HG03342 (cell line): Measurements from ENCODE around the gene SPOUT1.
"Not testable (repeated sequence)": the region's sequence is repeated elsewhere in the genome, so short reads cannot be mapped to it uniquely, and the experiment has no call there.

Source experiments
- ATAC-seq: cut with Tn5 transposase; IDR thresholded peaks from one replicate; pipeline ENCODE4 v1.9.1; 2021; ENCODE audit warnings: mild to moderate bottlenecking, moderate library complexity; ENCODE audit not compliant: unreplicated experiment

Gene SPOUT1

DNA sequence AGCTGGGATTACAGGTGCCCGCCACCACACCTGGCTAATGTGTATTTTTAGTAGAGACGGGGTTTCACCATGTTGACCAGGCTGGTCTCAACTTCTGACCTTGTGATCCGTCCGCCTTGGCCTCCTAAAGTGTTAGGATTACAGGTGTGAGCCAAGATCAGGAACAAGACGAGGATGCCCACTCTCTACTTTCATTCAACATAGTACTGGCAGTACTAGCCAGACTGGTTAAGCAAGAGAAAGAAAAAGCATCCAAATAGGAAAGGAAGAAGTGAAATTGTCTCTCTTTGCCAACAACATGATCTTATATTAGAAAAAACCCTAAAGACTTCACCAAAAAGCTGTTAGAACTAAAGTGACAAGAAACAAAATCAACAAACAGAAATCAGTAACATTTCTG is 18.7 kb downstream of the SPOUT1 start:
- ATAC-seq = no peak

DNA sequence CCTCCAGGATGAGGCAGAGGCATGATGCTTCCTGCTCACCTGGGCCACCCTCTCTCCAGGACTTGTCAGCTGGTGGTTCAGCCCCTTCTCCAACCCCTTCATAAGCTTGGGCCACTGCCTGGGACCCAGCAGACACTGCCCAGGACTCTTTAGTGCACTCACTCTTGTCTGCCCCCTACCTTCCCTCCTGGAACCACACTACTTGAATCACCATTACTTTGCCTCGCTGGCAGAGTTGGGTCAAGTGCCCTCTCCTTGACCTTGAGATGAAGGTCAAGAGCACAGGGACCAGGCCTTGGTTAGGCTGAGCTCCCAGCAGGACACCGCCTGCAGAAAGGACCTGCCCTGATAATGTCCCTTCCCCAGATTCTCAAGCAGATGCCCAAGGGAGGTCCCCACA is 19.8 kb downstream of the SPOUT1 start:
- no peak for ATAC-seq

DNA sequence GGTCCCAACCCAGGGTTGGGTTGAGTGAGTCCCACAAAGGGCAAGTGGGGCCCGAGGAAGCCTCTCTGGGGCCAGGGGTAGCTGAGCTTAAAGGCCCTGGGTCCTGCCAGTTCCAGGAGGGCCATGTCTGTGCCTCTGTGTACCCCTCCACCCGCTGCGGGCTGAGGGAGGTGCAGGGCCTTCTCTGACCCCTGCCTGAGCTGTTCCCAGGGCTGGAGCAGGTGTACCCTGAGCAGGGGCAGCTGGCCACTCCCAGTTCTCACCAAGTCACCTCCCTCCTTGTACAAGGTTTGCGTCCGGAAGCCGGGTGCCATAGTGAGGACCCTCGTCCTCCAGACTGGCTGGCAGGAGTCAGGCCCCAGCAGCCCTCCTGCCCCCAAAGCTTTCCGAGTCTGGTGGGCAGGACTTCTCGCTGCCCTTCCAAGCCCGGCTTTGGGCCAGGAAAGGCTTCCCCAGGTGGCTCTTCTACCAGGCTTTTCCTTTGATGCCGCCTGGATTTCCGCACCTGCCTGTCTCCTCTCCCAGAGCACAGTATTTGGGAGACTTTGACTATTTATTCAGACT is 20.5 kb downstream of the SPOUT1 start:
- ATAC-seq = no peak

DNA sequence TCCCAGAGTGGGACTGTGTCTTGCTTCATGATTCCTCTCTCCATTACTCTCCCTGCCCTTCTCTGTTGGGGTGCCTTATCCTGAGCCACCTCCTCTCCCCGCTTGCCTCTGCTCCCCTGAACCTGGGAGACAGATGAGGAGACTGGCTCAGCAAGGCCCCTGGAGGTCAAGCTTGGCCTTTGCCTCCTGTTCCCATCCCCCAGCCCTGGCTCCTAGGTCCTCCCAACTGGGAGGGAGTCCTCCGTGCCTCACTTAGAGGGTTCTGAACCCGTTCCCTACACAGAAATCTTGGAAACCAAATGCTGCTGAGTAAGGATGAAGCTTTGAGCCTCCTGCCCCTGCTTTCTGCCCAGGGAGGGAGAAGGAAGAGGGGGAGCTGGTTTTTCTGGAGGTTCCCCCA is 21.1 kb downstream of the SPOUT1 start:
- no peak for ATAC-seq

GRCh38 chr9:128807827-128808226 is 21.8 kb downstream of the SPOUT1 start:
- ATAC-seq = no peak

- ATAC-seq = no peak
Observed at GRCh38 chr9:128805661-128806060, 23.9 kb downstream of the SPOUT1 start.

DNA sequence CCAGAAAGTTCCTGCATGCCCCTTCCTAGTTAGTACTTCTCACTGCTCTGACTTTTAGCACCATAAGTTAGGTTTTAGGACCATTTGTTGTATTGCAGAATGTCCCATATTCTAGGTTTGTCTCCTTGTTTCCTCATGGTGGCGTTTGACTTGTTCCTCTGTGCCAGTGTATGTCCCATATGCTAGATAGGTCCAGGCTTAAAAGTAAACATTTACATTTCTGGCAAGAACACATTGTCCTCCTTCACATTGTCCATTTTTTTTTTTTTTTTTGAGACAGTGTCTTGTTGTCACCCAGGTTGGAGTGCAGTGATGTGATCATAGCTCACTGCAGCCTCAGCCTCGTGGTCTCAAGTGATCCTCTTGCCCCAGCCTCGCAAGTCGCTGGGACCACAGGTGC is 27.1 kb downstream of the SPOUT1 start:
- ATAC-seq = no peak

DNA sequence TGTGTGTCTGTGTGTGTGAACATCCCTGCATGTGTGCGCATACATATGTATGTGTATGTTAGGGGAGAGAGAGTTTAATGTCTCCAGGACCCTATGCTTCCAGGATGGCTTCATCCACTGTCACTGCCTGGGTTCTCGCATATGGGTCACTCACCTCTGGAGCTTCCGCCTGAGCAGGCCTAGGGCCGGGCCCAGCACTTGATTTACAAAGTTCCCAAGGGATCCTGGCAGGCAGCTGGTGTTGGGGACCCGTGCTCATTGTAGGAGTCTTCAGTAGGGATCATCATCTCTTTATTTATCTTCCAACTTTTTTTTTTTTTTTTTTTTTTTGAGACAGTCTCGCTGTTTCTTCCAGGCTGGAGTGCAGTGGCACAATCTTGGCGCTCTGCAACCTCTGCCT is 29.5 kb downstream of the SPOUT1 start:
- no peak for ATAC-seq

DNA sequence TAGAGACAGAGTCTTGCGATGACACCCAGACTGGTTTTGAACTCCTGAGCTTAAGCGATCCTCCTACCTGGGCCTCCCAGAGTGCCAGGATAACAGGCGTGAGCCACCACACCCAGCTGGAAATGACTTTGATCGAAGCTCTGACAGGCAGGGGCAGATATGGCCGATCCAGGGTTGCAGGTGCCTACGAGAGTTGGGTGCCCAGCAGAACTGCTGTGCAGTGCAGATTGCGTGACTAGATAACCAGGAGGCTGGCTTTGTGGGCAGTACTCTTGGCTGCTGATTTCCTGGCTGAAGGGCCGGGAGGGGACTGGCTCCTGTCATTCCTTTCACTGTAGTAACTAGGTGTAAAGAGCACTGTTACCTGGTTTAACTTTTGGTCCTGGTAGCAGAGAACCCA is 30.7 kb downstream of the SPOUT1 start:
- ATAC-seq = no peak

- ATAC-seq = not testable (repeated sequence)
Observed at GRCh38 chr9:128794961-128795360, 34.6 kb downstream of the SPOUT1 start.

DNA sequence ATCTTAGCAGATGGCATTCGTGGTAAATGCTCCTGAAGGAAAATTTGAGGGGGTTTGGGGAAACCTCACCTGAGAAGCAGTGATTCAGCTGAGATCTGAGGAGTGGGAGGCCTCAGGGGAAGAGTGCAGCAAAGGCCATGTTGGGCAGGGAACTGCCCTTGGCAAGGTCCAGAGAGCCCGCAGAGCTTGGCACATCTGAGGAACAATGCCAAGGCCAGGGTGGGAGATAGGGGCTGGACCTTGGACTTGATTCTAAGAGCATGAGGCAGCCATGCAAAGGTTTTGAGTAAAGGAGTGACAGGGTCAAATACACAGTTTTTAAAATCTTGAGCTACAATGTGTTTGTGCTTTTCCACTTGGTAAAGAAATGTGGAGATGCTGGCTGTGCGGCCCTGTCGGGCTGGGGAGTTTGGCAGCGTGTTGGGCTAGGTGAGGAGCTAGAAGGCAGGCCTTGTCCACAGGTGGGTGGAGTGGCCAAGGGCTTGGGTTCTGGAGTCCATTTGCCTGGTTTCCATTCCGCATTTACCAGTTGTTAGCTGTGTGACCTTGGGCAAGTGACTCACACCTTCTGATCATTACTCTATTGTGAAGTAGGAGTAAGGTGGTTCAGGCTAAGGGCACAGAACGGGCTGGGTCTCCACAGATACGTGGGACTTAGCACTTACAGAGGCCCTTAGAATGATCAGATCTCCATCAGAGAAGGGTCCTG is 36.5 kb downstream of the SPOUT1 start:
- no peak for ATAC-seq

DNA sequence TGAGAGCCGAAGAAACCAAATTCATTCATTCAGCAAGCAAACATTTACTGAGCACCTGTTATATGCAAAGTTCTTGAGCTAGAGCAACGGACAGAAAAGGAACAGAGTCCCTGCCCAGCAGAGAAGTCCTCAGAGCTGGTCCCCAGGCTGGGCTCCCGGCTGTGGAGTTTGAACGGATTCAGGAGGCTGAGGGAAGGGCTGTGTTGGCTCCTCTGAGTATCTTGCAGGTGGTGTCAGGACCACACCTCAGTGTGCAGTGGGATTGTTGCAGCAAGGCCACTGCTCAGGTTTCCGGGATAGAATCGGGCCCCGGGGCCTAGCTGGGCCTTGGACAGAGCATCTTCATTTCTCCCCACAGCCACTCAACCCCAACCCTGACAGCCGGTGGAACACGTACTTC is 37.5 kb downstream of the SPOUT1 start:
- no peak for ATAC-seq

DNA sequence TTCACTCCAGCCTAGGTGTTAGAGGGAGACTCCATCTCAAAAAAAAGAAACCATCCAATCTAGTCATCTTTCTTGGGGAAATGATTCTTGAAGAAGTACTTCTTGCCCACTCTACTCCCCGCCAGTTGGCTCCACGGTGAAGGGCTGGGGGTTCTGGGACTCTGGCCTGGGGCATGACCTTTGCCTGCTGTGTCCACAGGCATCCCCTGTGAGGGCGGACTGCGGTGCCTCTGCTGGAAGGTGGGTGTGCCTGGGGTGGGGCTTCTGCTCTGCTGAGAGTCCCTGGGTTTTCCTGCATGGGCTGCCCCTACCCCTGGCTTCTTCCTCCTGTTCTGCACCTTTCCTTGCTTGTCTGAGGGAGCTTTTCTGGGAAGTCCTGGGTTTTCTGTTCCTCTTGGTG is 39.1 kb downstream of the SPOUT1 start:
- no peak for ATAC-seq

- no peak for ATAC-seq
Observed at GRCh38 chr9:128788445-128788844, 41.1 kb downstream of the SPOUT1 start.

GRCh38 chr9:128787659-128788058 is 41.9 kb downstream of the SPOUT1 start:
- no peak for ATAC-seq

DNA sequence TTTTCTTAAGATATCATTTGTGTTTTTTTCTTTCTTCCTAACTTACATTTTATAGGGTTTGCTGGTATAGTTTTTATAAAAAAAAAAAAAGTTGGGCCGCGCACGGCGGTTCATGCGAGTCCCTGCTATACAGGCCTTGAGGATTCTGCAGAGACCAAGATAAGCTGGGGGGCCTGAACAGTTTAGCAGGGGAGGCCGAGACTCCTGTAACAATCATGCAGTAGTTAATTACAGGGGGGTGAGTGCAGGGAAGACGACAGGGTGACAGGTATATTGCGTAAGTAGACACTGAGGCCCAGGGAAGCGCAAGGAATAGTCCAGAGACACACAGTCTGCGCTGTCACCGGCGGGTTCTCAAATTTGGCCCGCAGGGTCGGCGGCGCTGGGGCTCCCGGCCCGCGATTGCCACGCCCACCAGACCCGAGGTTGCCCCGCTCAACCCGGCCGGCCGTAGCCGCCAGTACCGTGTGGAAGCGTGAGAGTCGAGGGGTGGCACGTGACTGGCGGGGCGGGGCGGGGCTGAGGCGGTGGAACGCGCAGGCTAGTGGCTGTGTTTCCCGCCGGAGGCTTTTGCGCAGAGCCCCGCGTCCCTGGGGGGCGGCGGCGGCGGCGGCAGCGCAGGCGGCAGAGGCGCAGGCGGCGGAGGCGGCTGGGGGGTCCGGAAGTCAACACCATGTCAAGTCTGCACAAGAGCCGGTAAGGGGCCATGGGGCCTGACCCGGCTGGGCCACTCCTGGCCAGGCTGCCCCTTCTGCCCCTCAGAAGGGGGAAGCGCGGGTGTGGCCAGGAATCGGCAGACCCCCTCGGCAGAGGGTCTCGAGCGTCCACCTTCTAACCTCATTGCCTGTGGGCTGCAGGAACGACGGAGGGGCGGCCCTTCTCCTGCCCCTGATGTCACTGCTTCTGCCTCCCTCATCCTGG is 42.7 kb downstream of the SPOUT1 start, which contains the start of gene TBC1D13:
TBC1D13 (plus strand) TSS at position 573 of the 921 bp plus-strand sequence; CDS start at position 674, 101 bp downstream.
- peak; percentile 86 for ATAC-seq

DNA sequence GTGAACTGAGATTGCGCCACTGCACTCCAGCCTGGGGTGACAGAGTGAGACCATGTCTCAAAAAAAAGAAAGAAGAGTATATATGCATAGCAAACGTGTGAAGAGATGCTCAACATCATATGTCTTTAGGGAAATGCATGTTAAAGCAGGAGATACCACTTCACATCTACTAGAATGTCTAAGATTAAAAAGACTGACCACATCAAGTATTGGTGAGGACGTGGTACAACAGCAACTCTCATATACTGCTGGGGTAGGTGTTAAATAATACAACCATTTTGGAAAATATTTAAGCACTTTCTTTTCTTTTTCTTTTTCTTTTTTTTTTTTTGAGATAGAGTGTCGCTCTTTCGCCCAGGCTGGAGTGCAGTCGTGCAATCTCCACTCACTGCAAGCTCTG is 44.2 kb downstream of the SPOUT1 start:
- ATAC-seq = no peak

DNA sequence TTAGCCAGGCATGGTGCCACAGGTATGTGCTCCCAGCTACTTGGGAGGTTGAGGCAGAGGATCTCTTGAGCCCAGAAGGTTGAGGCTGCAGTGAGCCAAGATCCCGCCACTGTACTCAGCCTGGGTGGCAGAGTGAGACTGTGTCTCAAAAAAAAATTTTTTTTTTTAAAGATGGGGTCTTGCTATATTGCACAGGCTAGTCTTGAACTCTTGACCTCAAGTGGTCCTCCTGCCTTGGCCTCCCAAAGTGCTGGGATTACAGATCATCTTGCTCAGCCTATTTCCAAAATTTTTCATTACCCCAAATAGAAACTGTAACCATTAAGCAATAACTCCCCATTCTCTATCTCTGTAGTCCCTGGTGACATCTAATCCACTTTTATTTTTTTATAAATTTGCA is 46.9 kb downstream of the SPOUT1 start:
- no peak for ATAC-seq

GRCh38 chr9:128781187-128782070 is 48.2 kb downstream of the SPOUT1 start:
- no peak for ATAC-seq

DNA sequence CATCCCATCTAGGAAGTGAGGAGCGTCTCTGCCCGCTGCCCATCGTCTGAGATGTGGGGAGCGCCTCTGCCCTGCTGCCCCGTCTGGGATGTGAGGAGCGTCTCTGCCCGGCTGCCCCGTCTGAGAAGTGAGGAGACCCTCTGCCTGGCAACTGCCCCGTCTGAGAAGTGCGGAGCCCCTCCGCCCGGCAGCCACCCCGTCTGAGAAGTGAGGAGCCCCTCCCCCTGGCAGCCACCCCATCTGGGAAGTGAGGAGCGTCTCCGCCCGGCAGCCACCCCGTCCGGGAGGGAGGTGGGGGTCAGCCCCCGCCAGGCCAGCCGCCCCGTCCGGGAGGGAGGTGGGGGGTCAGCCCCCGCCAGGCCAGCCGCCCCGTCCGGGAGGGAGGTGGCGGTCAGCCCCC is 49.5 kb downstream of the SPOUT1 start:
- not testable (repeated sequence) for ATAC-seq

DNA sequence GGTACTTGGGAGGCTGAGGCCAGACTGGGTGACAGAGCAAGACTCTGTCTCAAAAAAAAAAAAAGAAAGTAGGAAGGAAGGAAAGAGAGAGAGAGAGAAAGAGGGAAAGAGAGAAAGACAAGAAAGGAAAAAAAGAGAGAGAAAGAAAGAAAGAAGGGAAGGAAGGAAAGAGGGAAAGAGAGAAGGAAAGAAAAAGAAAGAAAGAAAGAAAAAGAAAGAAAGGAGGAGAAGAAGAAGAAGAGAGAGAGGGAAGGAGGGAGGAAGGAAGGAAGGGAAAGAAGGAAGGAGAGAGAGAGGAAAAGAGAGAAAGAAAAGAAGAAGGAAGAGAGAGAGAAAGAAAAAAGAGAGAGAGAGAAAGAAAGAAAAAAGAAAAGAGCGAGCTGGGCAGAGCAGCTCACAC is 54.8 kb downstream of the SPOUT1 start:
- ATAC-seq = no peak
